Common myeloid progenitor, CD34-positive (primary cell): ENCODE results near the gene POU2F1.

Experiments used
- CTCF ChIA-PET: fragments of 350-600 bp; sonication (Branson Sonifier 250); formaldehyde crosslinking; loops from one replicate; lab custom pipeline; 2021; ENCODE audit warnings: antibody characterized with exemption; lab: Charles Lee
- POLR2A ChIA-PET: fragments of 350-600 bp; sonication (Branson Sonifier 250); formaldehyde crosslinking; loops from one replicate; lab custom pipeline; 2021; ENCODE audit warnings: antibody characterized with exemption; lab: Charles Lee
- DNase-seq, 3 donors: peaks; one replicate each; pipeline versions ENCODE4 v3.0.0 to v3.0.0-alpha.2; 2013
- H3K27ac ChIP-seq, 2 experiments: 1 replicate in 1 of 2; 2 replicates in 1 of 2; pipeline ENCODE4 v1.7.0; 2013; ENCODE audit warnings: inconsistent platforms in 2 of 2, low read length in 2 of 2, mild to moderate bottlenecking in 2 of 2, low read depth in 1 of 2, moderate library complexity in 1 of 2; ENCODE audit not compliant: severe bottlenecking in 2 of 2, insufficient read depth in 1 of 2, poor library complexity in 1 of 2
- H3K27me3 ChIP-seq, 5 experiments: replicated peaks in 2 of 5; 1 replicate in 3 of 5; 2 replicates in 2 of 5; pipeline versions ENCODE4 v1.6.1 to v1.7.0; 2013; ENCODE audit warnings: low read length in 4 of 5, mild to moderate bottlenecking in 2 of 5, moderate library complexity in 2 of 5, inconsistent platforms in 1 of 5; ENCODE audit not compliant: insufficient read depth in 5 of 5, control insufficient read depth in 4 of 5
- H3K36me3 ChIP-seq, 4 experiments: 1 replicate in 2 of 4; 2 replicates in 2 of 4; pipeline versions ENCODE4 v1.6.1 to v1.7.0; 2013; ENCODE audit warnings: low read length in 3 of 4, control low read depth in 1 of 4, mild to moderate bottlenecking in 1 of 4; ENCODE audit not compliant: control insufficient read depth in 4 of 4, insufficient read depth in 4 of 4
- H3K4me1 ChIP-seq, 4 experiments: 1 replicate in 3 of 4; 2 replicates in 1 of 4; pipeline versions ENCODE4 v1.6.1 to v1.7.1; 2013; ENCODE audit warnings: low read length in 3 of 4, mild to moderate bottlenecking in 3 of 4, control low read depth in 1 of 4, inconsistent platforms in 1 of 4, moderate library complexity in 1 of 4; ENCODE audit not compliant: control insufficient read depth in 4 of 4, insufficient read depth in 4 of 4; ENCODE audit errors: control extremely low read depth in 1 of 4
- H3K4me3 ChIP-seq, 7 experiments: 1 replicate in 4 of 7; 2 replicates in 3 of 7; pipeline versions ENCODE4 v1.5.1 to v1.7.0; 2013; ENCODE audit warnings: mild to moderate bottlenecking in 7 of 7, low read length in 6 of 7, moderate library complexity in 6 of 7, inconsistent platforms in 2 of 7, low read depth in 2 of 7, control low read depth in 1 of 7; ENCODE audit not compliant: insufficient read depth in 4 of 7, control insufficient read depth in 1 of 7; ENCODE audit errors: extremely low read depth in 1 of 7
- H3K9me3 ChIP-seq, 5 experiments: 1 replicate in 4 of 5; 2 replicates in 1 of 5; pipeline versions ENCODE4 v1.6.1 to v1.7.1; 2013; ENCODE audit warnings: low read length in 4 of 5, mild to moderate bottlenecking in 2 of 5, inconsistent platforms in 1 of 5, low read depth in 1 of 5, moderate library complexity in 1 of 5; ENCODE audit not compliant: control insufficient read depth in 4 of 5, insufficient read depth in 2 of 5; ENCODE audit errors: control extremely low read depth in 1 of 5
- WGBS: methylation state at CpG from one replicate; pipeline ENCODE4 v1.1.5; 2013; ENCODE audit not compliant: insufficient coverage; 5-methylcytosine and 5-hydroxymethylcytosine counted together

The POU2F1 gene

DNA sequence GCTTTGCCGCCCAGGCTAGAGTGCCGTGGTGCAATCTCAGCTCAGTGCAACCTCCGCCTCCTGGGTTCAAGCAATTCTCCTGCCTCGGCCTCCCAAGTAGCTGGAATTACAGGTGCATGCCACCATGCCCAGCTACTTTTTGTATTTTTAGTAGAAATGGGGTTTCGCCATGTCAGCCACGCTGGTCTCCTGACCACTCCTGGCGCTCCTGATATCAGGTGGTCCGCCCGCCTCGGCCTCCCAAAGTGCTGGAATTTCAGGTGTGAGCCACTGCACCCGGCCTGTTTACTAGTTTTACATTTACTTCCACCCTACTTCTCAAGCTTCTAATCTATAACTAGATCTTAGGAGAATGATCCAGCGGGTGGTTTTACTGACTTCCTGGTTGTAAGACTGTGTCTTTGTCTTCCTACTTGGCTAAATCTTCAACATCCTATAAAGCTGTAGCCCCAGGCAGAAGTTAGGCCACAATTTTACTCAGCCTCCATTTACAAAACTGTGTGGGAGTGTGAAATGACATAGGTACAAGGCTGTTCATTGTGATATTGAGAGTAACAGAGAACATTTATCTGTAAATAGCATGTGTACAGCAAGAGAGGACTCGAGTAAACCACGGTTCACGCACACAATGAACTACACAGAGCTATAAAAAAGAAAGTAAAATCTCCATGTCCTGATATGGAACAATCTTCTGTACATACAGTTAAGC lies 9.6 kb upstream of the POU2F1 start:
- CTCF ChIA-PET, result interaction anchor here (1.0 to 1.3 kb wide), 4 partner anchors 9 to 302 kb away, joined by 3 read pairs; no protein-coding TSS in a partner anchor
- Histone ChIP-seq H3K4me3 (no peak overlapping the region), H3K27ac (no peak overlapping the region), H3K9me3 (peaks cover 0 to 21% (median 16%) of the 10 kb centered on the region in 5 experiments), H3K4me1 (peaks cover 0 to 3% (median 0%) of the 10 kb centered on the region in 4 experiments), H3K27me3 (no peaks in the 10 kb centered on the region), H3K36me3 (no peaks in the 10 kb centered on the region)
- DNase-seq, result no peak
- POLR2A ChIA-PET, result no interaction called here
- WGBS, result 93% methylated on average over 8 of the region's 15 CpGs

DNA sequence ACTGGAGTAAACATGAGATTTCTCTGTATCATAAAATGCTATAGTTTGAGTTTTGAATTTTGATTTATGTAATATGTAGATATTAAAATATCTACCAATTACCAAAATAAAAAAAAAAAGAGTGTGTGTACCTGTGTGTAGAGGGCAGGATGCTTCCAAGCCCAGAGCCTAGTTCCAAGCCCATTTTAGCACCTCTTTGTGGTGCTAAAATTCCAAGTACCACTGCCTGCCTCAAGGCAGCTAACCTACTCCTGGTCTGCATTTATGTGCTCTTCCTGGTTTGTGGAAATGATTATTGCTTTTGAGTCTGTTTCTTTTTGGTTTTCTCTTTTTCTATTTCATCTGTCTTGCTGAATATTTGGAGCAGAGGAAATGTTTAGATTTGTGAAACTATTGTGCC lies 8.7 kb upstream of the POU2F1 start:
- H3K4me3 ChIP-seq, result no peak overlapping the region
- no peak for DNase-seq
- CTCF ChIA-PET, result interaction anchor here (1.3 kb wide), 1 partner anchor 50 kb away, joined by 3 read pairs; no protein-coding TSS in a partner anchor
- POLR2A ChIA-PET, result no interaction called here
- H3K36me3 ChIP-seq, result no peaks in the 10 kb centered on the region
- peaks cover 0 to 3% (median 0%) of the 10 kb centered on the region in 4 experiments for H3K4me1 ChIP-seq
- H3K9me3 ChIP-seq, result peaks cover 0 to 23% (median 16%) of the 10 kb centered on the region in 5 experiments
- H3K27ac ChIP-seq, result no peak overlapping the region
- H3K27me3 ChIP-seq, result no peaks in the 10 kb centered on the region

DNA sequence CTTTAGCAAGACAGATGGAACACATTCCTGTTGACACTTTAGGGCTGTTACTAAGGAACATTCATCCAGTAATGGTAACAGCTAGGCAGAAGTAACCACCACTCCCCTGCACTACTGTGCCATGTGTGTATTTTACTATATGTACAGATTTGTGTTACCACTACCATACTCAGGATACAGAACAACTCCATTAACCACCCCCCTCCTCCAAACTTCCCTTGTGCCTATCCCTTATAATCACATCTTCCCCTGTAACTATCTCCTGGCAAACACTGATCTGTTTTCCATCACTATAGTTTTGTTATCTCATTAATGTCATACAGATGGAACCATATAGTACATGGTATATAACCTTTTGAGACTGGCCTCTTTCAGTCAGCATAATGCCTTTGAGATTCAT lies 3.9 kb upstream of the POU2F1 start:
- Histone ChIP-seq H3K27me3 (no peaks in the 10 kb centered on the region), H3K36me3 (no peaks in the 10 kb centered on the region), H3K9me3 (peaks cover 0 to 6% (median 0%) of the 10 kb centered on the region in 5 experiments), H3K4me3 (no peak overlapping the region), H3K4me1 (peaks cover 0 to 13% (median 11%) of the 10 kb centered on the region in 4 experiments), H3K27ac (no peak overlapping the region)
- POLR2A ChIA-PET, result no interaction called here
- CTCF ChIA-PET, result interaction anchor here (1.1 kb wide), 1 partner anchor 158 kb away, joined by 3 read pairs; no protein-coding TSS in a partner anchor
- DNase-seq, result no peak

DNA sequence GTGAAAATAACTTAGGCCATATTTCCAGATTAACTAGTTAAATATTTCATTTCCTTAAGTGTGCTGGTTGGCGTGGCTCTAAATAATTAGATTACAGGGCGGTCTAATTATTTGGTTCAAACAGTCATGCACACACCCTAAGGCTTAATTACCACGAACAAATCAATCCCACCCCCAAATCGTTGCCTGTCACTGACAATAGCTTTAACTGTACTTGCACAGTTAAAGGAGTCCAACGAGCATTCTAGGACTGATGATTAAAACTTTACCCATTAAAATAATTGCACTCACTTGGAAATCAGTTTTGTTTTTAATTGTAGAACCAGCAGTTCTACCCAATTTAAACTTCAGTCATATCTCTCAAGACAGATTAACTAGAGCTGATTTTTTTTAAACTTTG lies 1.5 kb upstream of the POU2F1 start:
- H3K9me3 ChIP-seq, result peaks cover 0 to 6% (median 0%) of the 10 kb centered on the region in 5 experiments
- H3K4me1 ChIP-seq, result peaks cover 11 to 33% (median 29%) of the 10 kb centered on the region in 4 experiments
- DNase-seq, result no peak
- H3K36me3 ChIP-seq, result no peaks in the 10 kb centered on the region
- H3K27me3 ChIP-seq, result no peaks in the 10 kb centered on the region
- 67% methylated on average over 3 of the region's 5 CpGs for WGBS
- H3K4me3 ChIP-seq, result peak overlapping the region in 6 of 7 experiments; percentile 84 to 96 (median 91)
- POLR2A ChIA-PET, result interaction anchor here (0.6 to 0.7 kb wide), 2 partner anchors 87 to 637 kb away, joined by 3 to 5 read pairs; no protein-coding TSS in a partner anchor
- CTCF ChIA-PET, result interaction anchor here (0.6 to 1.9 kb wide), 15 partner anchors 12 to 718 kb away, joined by 3 to 8 read pairs (median 4); no protein-coding TSS in a partner anchor
- H3K27ac ChIP-seq, result peak overlapping the region; percentile 50 to 84

DNA sequence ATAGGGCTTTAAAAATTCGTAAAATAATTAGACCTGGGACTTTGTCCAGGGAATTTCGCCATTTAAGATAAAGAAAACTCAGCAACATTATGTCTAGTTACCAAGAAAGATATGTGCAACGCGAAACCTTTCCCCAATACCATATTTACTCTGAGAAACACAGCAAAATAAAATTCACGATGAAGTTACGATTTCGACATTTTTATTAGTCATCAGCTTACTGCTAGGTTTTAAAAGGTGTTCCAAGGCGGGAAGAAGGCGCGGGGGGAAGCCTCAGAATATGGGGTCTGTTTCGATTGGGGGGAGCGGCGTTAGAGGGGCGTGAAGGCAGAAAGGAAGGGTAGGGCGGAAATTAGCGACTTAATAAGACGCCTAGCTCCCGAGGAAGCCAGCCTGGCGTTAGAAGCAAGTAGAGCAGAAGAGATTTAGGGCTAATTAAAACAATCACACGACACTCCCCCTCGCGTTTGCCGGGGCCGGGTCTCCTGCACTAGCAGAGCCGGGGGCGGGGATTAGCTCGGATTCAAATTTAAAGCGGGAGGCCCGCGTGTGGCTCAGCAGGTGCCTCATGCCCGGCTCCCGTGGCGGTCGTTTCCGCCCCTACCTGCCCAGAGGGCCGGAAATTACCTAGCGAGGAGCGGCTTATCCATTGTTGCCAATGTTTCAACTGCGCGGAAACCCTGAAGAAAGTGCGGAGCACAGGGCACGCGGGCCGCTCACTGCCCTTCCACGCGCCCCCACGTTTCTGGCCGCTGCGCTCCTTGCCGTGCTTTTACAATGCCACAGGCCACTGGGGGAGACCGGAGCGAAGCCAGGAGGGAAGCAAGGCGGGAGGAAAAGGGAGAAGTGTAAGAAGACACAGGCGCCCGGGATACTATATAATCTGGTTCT lies 795 bp upstream of the POU2F1 start:
- Histone ChIP-seq H3K27ac (peak overlapping the region; percentile 50 to 84), H3K27me3 (no peaks in the 10 kb centered on the region), H3K9me3 (peaks cover 0 to 6% (median 0%) of the 10 kb centered on the region in 5 experiments), H3K36me3 (no peaks in the 10 kb centered on the region), H3K4me1 (peaks cover 11 to 38% (median 32%) of the 10 kb centered on the region in 4 experiments), H3K4me3 (peak overlapping the region; percentile 80 to 96 (median 89))
- under 1% methylated on average over 43 of the region's 55 CpGs for WGBS
- ChIA-PET POLR2A (interaction anchor here (0.6 to 0.9 kb wide), 5 partner anchors 72 to 637 kb away, joined by 3 to 5 read pairs (median 3); no protein-coding TSS in a partner anchor), CTCF (interaction anchor here (0.7 to 1.9 kb wide), 24 partner anchors 9 to 324 kb away, joined by 3 to 8 read pairs (median 4); no protein-coding TSS in a partner anchor)
- peak; percentile 91 to 96 (median 96) for DNase-seq

DNA sequence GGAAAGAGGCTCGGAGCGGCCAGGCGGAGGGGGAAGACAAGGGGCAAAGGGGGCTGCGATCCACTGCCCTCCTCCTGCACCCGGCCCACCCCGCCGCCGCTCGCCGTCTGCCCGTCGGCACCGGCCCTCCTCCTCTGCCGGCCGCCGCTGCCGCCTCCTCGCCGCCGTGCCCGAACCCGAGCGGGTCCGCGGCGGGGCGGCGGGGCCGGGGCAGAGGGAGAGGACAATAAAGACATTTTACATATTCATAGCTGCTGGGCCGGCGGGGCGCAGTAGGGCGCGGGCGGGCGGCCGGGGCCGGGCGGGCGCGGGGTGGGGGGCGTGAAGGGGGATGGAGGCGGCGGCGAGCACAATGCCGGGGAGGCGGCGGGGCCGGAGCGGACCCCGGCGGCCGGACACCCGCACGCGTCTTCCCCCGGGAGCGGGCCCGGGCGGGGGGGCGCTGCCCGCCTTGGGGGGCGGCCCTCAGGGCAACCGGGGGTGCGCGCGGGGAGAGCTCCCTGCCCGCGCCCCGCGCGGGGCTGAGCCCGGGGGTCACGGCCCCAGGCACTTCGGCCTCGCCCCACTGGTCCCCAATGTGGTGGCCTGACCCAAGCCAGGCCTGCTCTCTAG lies 546 bp downstream of the POU2F1 start:
- 0% methylated on average over 39 of the region's 76 CpGs for whole genome bisulfite sequencing
- CTCF ChIA-PET, result interaction anchor here (0.9 to 1.9 kb wide), 5 partner anchors 82 to 160 kb away, joined by 3 to 5 read pairs (median 4); no protein-coding TSS in a partner anchor
- POLR2A ChIA-PET, result interaction anchor here (0.9 kb wide), 1 partner anchor 71 kb away, joined by 3 read pairs; no protein-coding TSS in a partner anchor
- Histone ChIP-seq H3K9me3 (peaks cover 0 to 6% (median 0%) of the 10 kb centered on the region in 5 experiments), H3K36me3 (no peaks in the 10 kb centered on the region), H3K4me3 (peak overlapping the region; percentile 71 to 94 (median 79)), H3K27me3 (no peaks in the 10 kb centered on the region), H3K4me1 (peaks cover 13 to 46% (median 32%) of the 10 kb centered on the region in 4 experiments), H3K27ac (peak overlapping the region; percentile 88 to 97)
- no peak for DNase-seq
